Mesendoderm (in vitro differentiated cells): Measurements from ENCODE around the gene HMOX2.

Experiments
- DNase-seq: peaks from one replicate; pipeline ENCODE4 v3.0.0; 2013
- H2AK5ac ChIP-seq: 2 replicates; pipeline ENCODE4 v1.6.1; 2013; ENCODE audit warnings: low read length, inconsistent platforms
- H2BK120ac ChIP-seq: 2 replicates; pipeline ENCODE4 v1.6.1; 2013; ENCODE audit warnings: low read depth, mild to moderate bottlenecking, low read length, moderate library complexity, mixed read lengths
- H2BK15ac ChIP-seq: replicated peaks from 2 replicates; pipeline ENCODE4 v1.6.1; 2013; ENCODE audit warnings: low read depth, mild to moderate bottlenecking, moderate library complexity
- H2BK5ac ChIP-seq: 2 replicates; pipeline ENCODE4 v1.6.1; 2013; ENCODE audit warnings: low read length, inconsistent platforms
- H3K18ac ChIP-seq: 2 replicates; pipeline ENCODE4 v1.6.1; 2013; ENCODE audit warnings: mild to moderate bottlenecking, low read length, mixed read lengths
- H3K23ac ChIP-seq: one replicate; pipeline ENCODE4 v1.6.1; 2013; ENCODE audit warnings: low read length
- H3K27ac ChIP-seq: 2 replicates; pipeline ENCODE4 v1.5.1; 2013; ENCODE audit warnings: low read depth, mild to moderate bottlenecking, inconsistent platforms, low read length, moderate library complexity
- H3K27me3 ChIP-seq: 2 replicates; pipeline ENCODE4 v1.6.1; 2013; ENCODE audit warnings: low read length, control low read depth, mild to moderate bottlenecking, inconsistent platforms; ENCODE audit not compliant: insufficient read depth, poor library complexity
- H3K36me3 ChIP-seq: 2 replicates; pipeline ENCODE4 v1.6.1; 2013; ENCODE audit warnings: low read length, inconsistent platforms; ENCODE audit not compliant: control insufficient read depth, insufficient read depth
- H3K4ac ChIP-seq: one replicate; pipeline ENCODE4 v1.6.1; 2013; ENCODE audit warnings: low read depth, mild to moderate bottlenecking, low read length, moderate library complexity
- H3K4me1 ChIP-seq: 2 replicates; pipeline ENCODE4 v1.6.1; 2013; ENCODE audit warnings: low read depth, low read length, inconsistent platforms; ENCODE audit not compliant: control insufficient read depth
- H3K4me2 ChIP-seq: 2 replicates; pipeline ENCODE4 v1.6.1; 2013; ENCODE audit warnings: low read length
- H3K4me3 ChIP-seq: 2 replicates; pipeline ENCODE4 v1.5.1; 2013; ENCODE audit warnings: mild to moderate bottlenecking, low read length
- H3K56ac ChIP-seq: one replicate; pipeline ENCODE4 v1.6.1; 2013; ENCODE audit warnings: low read length
- H3K79me1 ChIP-seq: 2 replicates; pipeline ENCODE4 v1.6.1; 2013; ENCODE audit warnings: low read length, inconsistent platforms
- H3K79me2 ChIP-seq: 2 replicates; pipeline ENCODE4 v1.6.1; 2013; ENCODE audit warnings: mild to moderate bottlenecking, low read length; ENCODE audit not compliant: control insufficient read depth, insufficient read depth
- H3K9ac ChIP-seq: 2 replicates; pipeline ENCODE4 v1.6.1; 2013; ENCODE audit warnings: low read length, inconsistent platforms
- H4K5ac ChIP-seq: one replicate; pipeline ENCODE4 v1.6.1; 2013; ENCODE audit warnings: low read length
- H4K8ac ChIP-seq: one replicate; pipeline ENCODE4 v1.6.1; 2013; ENCODE audit warnings: low read depth, mild to moderate bottlenecking, control low read depth, low read length, moderate library complexity
- WGBS: extraction: QIAGEN DNeasy Blood & Tissue Kit; methylation state at CpG from one replicate; pipeline ENCODE4 v1.1.7; 2013; ENCODE audit warnings: low lambda C conversion rate, missing lambda C conversion rate; ENCODE audit not compliant: insufficient coverage; ENCODE audit errors: extremely low coverage; 5-methylcytosine and 5-hydroxymethylcytosine counted together

HMOX2 gene

GRCh38 chr16:4488499-4488967, 12.3 kb downstream of the HMOX2 start:
- Histone ChIP-seq H2BK15ac (no peak overlapping the region), H3K4me1 (no peaks in the 10 kb centered on the region), H3K56ac (no peak overlapping the region), H2BK120ac (no peak overlapping the region), H3K9ac (no peak overlapping the region), H3K27ac (no peak overlapping the region), H3K36me3 (no peaks in the 10 kb centered on the region), H3K18ac (no peak overlapping the region), H4K5ac (no peak overlapping the region), H3K23ac (no peak overlapping the region), H3K4me2 (no peak overlapping the region), H3K4me3 (no peak overlapping the region), H3K27me3 (no peaks in the 10 kb centered on the region), H3K79me2 (peaks cover 2% of the 10 kb centered on the region), H3K79me1 (peaks cover 4% of the 10 kb centered on the region), H2AK5ac (no peak overlapping the region), H4K8ac (no peak overlapping the region), H3K4ac (no peak overlapping the region), H2BK5ac (no peak overlapping the region)
- WGBS = no CpG with 5 or more reads among the region's 1 CpG
- DNase-seq = no peak

DNA sequence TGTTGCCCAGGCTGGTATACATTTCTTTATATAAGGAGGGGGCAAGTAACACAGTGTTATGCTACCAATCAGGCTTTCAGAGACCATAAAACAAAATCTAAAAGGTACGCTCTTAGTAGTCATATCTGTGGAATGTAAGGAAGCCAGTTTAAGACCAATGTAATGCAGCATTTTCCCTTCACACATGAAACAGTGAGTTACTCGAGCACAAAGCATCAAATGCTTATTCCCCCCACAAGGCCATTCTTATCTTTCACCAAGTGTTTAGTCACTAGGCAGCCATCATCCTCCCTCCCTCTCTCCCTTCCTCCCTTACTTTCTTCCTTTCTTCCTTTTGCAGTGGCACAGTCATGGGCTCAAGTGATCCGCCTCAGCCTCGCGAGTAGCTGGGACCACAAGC, 12.8 kb downstream of the HMOX2 start:
- Histone ChIP-seq H3K18ac (no peak overlapping the region), H3K4ac (no peak overlapping the region), H3K36me3 (no peaks in the 10 kb centered on the region), H2BK120ac (no peak overlapping the region), H4K5ac (no peak overlapping the region), H3K79me1 (peaks cover 4% of the 10 kb centered on the region), H2BK5ac (no peak overlapping the region), H3K56ac (peak overlapping the region; percentile 42), H3K4me1 (no peaks in the 10 kb centered on the region), H3K4me3 (no peak overlapping the region), H4K8ac (no peak overlapping the region), H2BK15ac (no peak overlapping the region), H3K4me2 (no peak overlapping the region), H3K9ac (no peak overlapping the region), H3K27me3 (no peaks in the 10 kb centered on the region), H2AK5ac (no peak overlapping the region), H3K27ac (no peak overlapping the region), H3K23ac (no peak overlapping the region), H3K79me2 (peaks cover 2% of the 10 kb centered on the region)
- no peak for DNase-seq
- WGBS = no CpG with 5 or more reads among the region's 5 CpGs

DNA sequence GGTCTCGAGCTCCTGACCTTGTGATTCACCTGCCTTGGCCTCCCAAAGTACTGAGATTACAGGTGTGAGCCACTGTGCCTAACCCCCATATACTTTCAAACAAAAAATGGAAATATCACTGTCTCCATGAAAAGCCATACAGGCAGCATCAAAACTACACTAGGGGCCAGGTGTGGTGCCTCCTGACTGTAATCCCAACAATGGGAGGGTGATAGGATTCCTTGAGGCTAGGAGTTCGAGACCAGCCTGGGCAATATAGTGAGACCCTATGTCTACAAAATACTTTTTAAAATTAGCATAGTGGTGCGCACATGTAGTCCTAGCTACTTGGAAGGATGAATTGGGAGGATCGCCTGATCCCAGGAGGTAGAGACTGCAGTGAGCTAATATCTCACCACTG, 15.7 kb downstream of the HMOX2 start:
- Histone ChIP-seq H2BK15ac (no peak overlapping the region), H2BK5ac (no peak overlapping the region), H3K4me1 (no peaks in the 10 kb centered on the region), H3K79me2 (peaks cover 2% of the 10 kb centered on the region), H3K36me3 (no peaks in the 10 kb centered on the region), H3K4me2 (no peak overlapping the region), H3K18ac (no peak overlapping the region), H4K8ac (no peak overlapping the region), H3K27ac (no peak overlapping the region), H3K4me3 (no peak overlapping the region), H3K9ac (no peak overlapping the region), H3K4ac (no peak overlapping the region), H3K79me1 (peaks cover 9% of the 10 kb centered on the region), H2BK120ac (no peak overlapping the region), H3K23ac (no peak overlapping the region), H4K5ac (no peak overlapping the region), H2AK5ac (no peak overlapping the region), H3K56ac (no peak overlapping the region), H3K27me3 (no peaks in the 10 kb centered on the region)
- DNase-seq = no peak
- no CpG with 5 or more reads among the region's 4 CpGs for WGBS

DNA sequence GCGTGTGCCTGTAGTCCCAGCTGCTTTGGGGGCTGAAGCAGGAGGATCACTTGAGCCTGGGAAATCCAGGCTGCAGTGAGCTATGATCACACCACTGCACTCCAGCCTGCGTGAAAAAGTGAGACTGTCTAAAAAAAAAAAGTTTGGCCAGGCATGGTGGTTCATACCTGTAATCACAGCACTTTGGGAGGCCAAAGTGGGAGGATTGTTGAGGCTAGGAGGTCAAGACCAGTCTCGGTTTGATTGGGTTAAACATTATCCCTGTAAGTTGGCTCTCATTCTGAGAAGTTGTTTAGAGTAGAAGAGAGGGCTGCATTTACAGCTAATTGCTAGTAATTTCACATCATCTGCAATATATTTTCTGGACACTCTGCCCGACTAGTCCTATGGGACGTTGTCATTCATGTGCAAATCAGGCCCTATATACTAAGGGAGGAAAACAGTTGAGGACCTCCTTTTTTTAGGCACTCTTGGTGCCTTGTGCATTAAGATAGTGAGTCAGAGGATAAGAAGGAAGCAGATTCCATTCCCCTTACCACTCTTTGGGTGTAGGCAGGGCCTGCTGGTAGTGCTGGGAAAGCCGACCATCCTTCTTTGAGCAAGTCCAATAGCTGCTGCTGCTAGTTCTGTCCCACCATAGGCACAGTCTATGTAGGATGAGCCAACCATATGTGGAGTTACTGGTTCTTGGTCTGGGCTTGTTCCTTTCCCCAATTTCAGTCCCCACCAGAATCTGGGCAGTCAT, 18.7 kb downstream of the HMOX2 start:
- Histone ChIP-seq H2BK5ac (no peak overlapping the region), H3K79me1 (peaks cover 11% of the 10 kb centered on the region), H3K27ac (no peak overlapping the region), H2BK120ac (no peak overlapping the region), H3K36me3 (no peaks in the 10 kb centered on the region), H2BK15ac (no peak overlapping the region), H3K4me1 (no peaks in the 10 kb centered on the region), H4K8ac (no peak overlapping the region), H3K18ac (no peak overlapping the region), H3K4me2 (no peak overlapping the region), H3K9ac (no peak overlapping the region), H4K5ac (no peak overlapping the region), H3K79me2 (peaks cover 2% of the 10 kb centered on the region), H3K23ac (no peak overlapping the region), H3K27me3 (no peaks in the 10 kb centered on the region), H2AK5ac (no peak overlapping the region), H3K4me3 (no peak overlapping the region), H3K4ac (no peak overlapping the region), H3K56ac (no peak overlapping the region)
- peak; percentile 87 for DNase-seq
- no CpG with 5 or more reads among the region's 6 CpGs for WGBS

GRCh38 chr16:4495766-4496165, 19.6 kb downstream of the HMOX2 start:
- no peak overlapping the region for H3K4me3 ChIP-seq
- no peak overlapping the region for H3K4ac ChIP-seq
- no peak overlapping the region for H3K18ac ChIP-seq
- H2AK5ac ChIP-seq = no peak overlapping the region
- H3K79me2 ChIP-seq = peaks cover under 1% of the 10 kb centered on the region
- no peak overlapping the region for H3K27ac ChIP-seq
- H3K4me2 ChIP-seq = no peak overlapping the region
- peaks cover 10% of the 10 kb centered on the region for H3K79me1 ChIP-seq
- H4K5ac ChIP-seq = no peak overlapping the region
- H2BK15ac ChIP-seq = no peak overlapping the region
- DNase-seq = no peak
- no peak overlapping the region for H3K23ac ChIP-seq
- no peaks in the 10 kb centered on the region for H3K36me3 ChIP-seq
- H2BK5ac ChIP-seq = no peak overlapping the region
- no peaks in the 10 kb centered on the region for H3K27me3 ChIP-seq
- H3K4me1 ChIP-seq = no peaks in the 10 kb centered on the region
- no peak overlapping the region for H4K8ac ChIP-seq
- WGBS = no CpG with 5 or more reads among the region's 2 CpGs
- no peak overlapping the region for H2BK120ac ChIP-seq
- no peak overlapping the region for H3K9ac ChIP-seq
- no peak overlapping the region for H3K56ac ChIP-seq

DNA sequence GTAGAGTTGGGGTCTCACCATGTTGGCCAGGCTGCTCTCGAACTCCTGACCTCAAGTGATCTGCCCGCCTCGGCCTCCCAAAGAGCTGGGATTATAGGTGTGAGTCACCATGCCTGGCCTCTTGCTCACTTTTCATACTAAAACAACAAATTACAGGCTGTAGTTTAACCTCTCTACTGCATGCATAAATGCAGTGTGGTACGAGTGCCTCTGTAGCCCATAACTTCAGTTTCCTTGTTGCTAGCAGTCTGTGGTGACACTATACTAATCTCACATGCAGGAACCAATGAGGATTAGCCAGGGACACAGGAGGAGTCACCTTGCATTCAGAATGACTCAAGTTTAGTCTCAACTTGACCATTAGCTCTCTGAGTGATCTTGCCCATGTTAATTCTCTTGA, 20.1 kb downstream of the HMOX2 start:
- Histone ChIP-seq H2BK15ac (no peak overlapping the region), H2AK5ac (no peak overlapping the region), H4K5ac (no peak overlapping the region), H3K79me1 (peaks cover 9% of the 10 kb centered on the region), H3K27me3 (no peaks in the 10 kb centered on the region), H2BK120ac (no peak overlapping the region), H3K79me2 (no peaks in the 10 kb centered on the region), H3K18ac (no peak overlapping the region), H4K8ac (no peak overlapping the region), H3K4me2 (no peak overlapping the region), H3K4me1 (no peaks in the 10 kb centered on the region), H3K23ac (no peak overlapping the region), H3K36me3 (no peaks in the 10 kb centered on the region), H2BK5ac (no peak overlapping the region), H3K9ac (no peak overlapping the region), H3K4me3 (no peak overlapping the region), H3K4ac (no peak overlapping the region), H3K27ac (no peak overlapping the region), H3K56ac (no peak overlapping the region)
- WGBS = no CpG with 5 or more reads among the region's 4 CpGs
- peak; percentile 38 for DNase-seq
